NCI-H82 treated with DMSO at 0.1 percent for 48 hours (cell line): ENCODE data around the gene REXO2.

Source experiments
- DNase-seq: peaks from one replicate; lab custom pipeline; 2025; ENCODE audit not compliant: unreplicated experiment; lab: John Stamatoyannopoulos, UW

The REXO2 gene

GRCh38 chr11:114440121-114440860, 1.0 kb downstream of the REXO2 start:
- no peak for DNase-seq

GRCh38 chr11:114440971-114441763, 1.9 kb downstream of the REXO2 start:
- DNase-seq: no peak

- DNase-seq: no peak
These were observed 2.7 kb downstream of the REXO2 start for GRCh38 chr11:114441921-114442320.

GRCh38 chr11:114442536-114442935, 3.3 kb downstream of the REXO2 start:
- DNase-seq: no peak

GRCh38 chr11:114447444-114447843, 8.2 kb downstream of the REXO2 start:
- no peak for DNase-seq

GRCh38 chr11:114447892-114448291, 8.6 kb downstream of the REXO2 start:
- no peak for DNase-seq

- no peak for DNase-seq
These were observed 9.6 kb downstream of the REXO2 start for GRCh38 chr11:114448749-114449482.

GRCh38 chr11:114449845-114450244, 10.6 kb downstream of the REXO2 start:
- no peak for DNase-seq

- no peak for DNase-seq
These were observed 13.1 kb downstream of the REXO2 start for GRCh38 chr11:114452399-114452798.

GRCh38 chr11:114463999-114464398, 24.7 kb downstream of the REXO2 start:
- no peak for DNase-seq

- no peak for DNase-seq
These were observed 27.5 kb downstream of the REXO2 start for GRCh38 chr11:114466742-114467141.

- DNase-seq: no peak
These were observed 33.4 kb downstream of the REXO2 start for GRCh38 chr11:114472661-114473060.

GRCh38 chr11:114478001-114478410, 38.7 kb downstream of the REXO2 start:
- DNase-seq: no peak

GRCh38 chr11:114478768-114479167, 39.5 kb downstream of the REXO2 start:
- DNase-seq: no peak

- DNase-seq: no peak
These were observed 40.1 kb downstream of the REXO2 start for GRCh38 chr11:114479331-114479730.

GRCh38 chr11:114482114-114482513, 42.8 kb downstream of the REXO2 start:
- DNase-seq: no peak

GRCh38 chr11:114483929-114484328, 44.7 kb downstream of the REXO2 start:
- no peak for DNase-seq

GRCh38 chr11:114496915-114497314, 57.6 kb downstream of the REXO2 start:
- DNase-seq: no peak

- no peak for DNase-seq
These were observed 60.5 kb downstream of the REXO2 start for GRCh38 chr11:114499756-114500155.
